GM23338 (cell line): Measurements from ENCODE around the gene GNAT3.

Experiments used
- EZH2phosphoT487 ChIP-seq: fragments of 200-600 bp; sonication (generic); IDR thresholded peaks from one replicate; pipeline ENCODE4 v1.8.1; 2018; ENCODE audit warnings: antibody characterized with exemption; ENCODE audit not compliant: unreplicated experiment
- TF ChIP-seq, protein P1 (sequence below), 2 experiments: fragments of 200-600 bp in 1 of 2; sonication (generic) in 1 of 2; conservative IDR thresholded peaks; 2 replicates each; pipeline versions ENCODE4 v1.5.1 to v1.6.1; 2016 to 2017; ENCODE audit warnings: antibody characterized with exemption in 2 of 2, low read depth in 2 of 2, mild to moderate bottlenecking in 2 of 2, moderate library complexity in 1 of 2

GRCh38 chr7:80468931-80469714, 42.7 kb downstream of the GNAT3 start:
- no peak for TF ChIP-seq EZH2phosphoT487
- TF ChIP-seq, protein P1, sequence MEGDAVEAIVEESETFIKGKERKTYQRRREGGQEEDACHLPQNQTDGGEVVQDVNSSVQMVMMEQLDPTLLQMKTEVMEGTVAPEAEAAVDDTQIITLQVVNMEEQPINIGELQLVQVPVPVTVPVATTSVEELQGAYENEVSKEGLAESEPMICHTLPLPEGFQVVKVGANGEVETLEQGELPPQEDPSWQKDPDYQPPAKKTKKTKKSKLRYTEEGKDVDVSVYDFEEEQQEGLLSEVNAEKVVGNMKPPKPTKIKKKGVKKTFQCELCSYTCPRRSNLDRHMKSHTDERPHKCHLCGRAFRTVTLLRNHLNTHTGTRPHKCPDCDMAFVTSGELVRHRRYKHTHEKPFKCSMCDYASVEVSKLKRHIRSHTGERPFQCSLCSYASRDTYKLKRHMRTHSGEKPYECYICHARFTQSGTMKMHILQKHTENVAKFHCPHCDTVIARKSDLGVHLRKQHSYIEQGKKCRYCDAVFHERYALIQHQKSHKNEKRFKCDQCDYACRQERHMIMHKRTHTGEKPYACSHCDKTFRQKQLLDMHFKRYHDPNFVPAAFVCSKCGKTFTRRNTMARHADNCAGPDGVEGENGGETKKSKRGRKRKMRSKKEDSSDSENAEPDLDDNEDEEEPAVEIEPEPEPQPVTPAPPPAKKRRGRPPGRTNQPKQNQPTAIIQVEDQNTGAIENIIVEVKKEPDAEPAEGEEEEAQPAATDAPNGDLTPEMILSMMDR (conservative IDR thresholded peaks at IDR 0.05; ENCODE audit: low read depth in 2 of 2), result no peak
